ENCODE measurements around the gene NKX1-1. TPM values are rescaled to one million over a fixed set of nuclear protein-coding genes. Genes with fewer than 3 reads are reported as not detected.

NKX1-1 gene
- total and polyA plus RNA-seq, 2 of the 8 experiments (the other 6 are each of a cell fraction or from before 2014, with no cell fraction given): not detected

DNA sequence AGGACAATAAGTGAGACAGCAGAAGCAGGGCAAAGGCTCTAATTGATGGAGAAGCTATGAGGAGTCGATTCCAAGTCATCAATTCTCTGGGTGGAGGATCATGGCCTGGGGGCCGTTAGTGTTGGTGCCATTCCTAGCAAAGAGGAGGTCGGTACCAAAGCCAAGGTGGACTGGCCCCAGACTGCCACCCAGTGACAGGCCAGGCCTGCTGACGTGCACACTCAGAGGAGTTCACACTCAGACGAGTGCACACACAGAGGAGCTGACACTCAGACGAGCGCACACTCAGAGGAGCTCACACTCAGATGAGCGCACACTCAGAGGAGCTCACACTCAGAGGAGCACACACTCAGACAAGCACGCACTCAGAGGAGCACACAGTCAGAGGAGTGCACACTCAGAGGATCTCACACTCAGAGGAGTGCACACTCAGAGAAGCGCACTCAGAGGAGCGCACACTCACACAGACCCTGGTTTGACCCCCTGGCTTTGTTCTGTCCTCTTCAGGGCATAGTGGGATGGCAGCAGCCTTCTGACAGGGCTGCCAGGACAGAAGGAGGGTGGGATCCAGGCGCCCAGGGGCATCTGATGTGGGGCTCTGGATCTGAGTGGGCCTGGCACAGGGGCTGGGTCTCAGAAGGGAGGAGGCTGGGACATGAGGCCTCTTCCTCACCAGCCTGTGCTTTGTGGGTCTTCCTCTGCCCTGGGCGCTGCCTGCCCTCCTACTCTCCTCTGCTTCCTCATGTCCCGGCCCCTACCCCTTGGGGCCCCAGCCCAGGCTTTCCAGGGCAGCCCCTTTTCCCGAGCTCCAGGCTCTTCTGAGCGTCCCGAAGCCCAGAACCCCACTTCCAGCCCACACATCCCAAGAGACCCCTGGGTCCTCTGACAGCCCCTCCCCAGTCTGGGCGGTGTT is 41.7 kb upstream of the NKX1-1 start:
- peaks cover 0 to 2% of the 10 kb centered on the region in 2 experiments; a peak in 1 of 4 replicates for H3K9me3 ChIP-seq (ENCODE audit: insufficient read depth in 2 of 2, low read depth in 1 of 2, low read length in 1 of 2)
- ChIA-PET CTCF (ENCODE audit: partially characterized antibody) (no interaction called here), POLR2A (ENCODE audit: partially characterized antibody) (no interaction called here)
- H3K4me2 ChIP-seq (ENCODE audit: insufficient read depth in 1 of 2, low read depth in 2 of 2, low read length in 2 of 2): no peak overlapping the region
- H4K5ac ChIP-seq (ENCODE audit: insufficient read length, low read depth, low read length): no peak overlapping the region
- H3K4me3 ChIP-seq (ENCODE audit: extremely low read depth in 1 of 4, insufficient read depth in 2 of 4, low read depth in 3 of 4, low read length in 4 of 4): no peak overlapping the region
- no peak overlapping the region for H3K18ac ChIP-seq (ENCODE audit: extremely low read depth, low read length)
- H3K36me3 ChIP-seq (ENCODE audit: control insufficient read depth in 2 of 4, insufficient read depth in 4 of 4, low read length in 3 of 4): no peaks in the 10 kb centered on the region
- H2BK5ac ChIP-seq (ENCODE audit: low read depth, low read length): no peak overlapping the region; the same call in 1 of the 2 replicates
- no peak overlapping the region for H3K27ac ChIP-seq (ENCODE audit: low read depth, low read length)
- peaks cover 8% of the 10 kb centered on the region; the same call in 1 of the 2 replicates for H3K23me2 ChIP-seq (ENCODE audit: low read depth, low read length)
- no peak overlapping the region for H2AFZ ChIP-seq (ENCODE audit: low read length)
- 85% methylated on average over 18 of the region's 18 CpGs; no CpG with 5 or more reads in 1 of the 2 experiments for WGBS, 2 experiments (ENCODE audit: extremely low coverage in 1 of 2, insufficient coverage in 1 of 2, insufficient read length in 1 of 2, insufficient replicate concordance in 2 of 2, low coverage in 1 of 2, low lambda C conversion rate in 2 of 2, missing lambda C conversion rate in 1 of 2)
- DNase-seq (ENCODE audit: low read depth in 1 of 2, low spot score in 2 of 2) (no peak), FAIRE-seq (no peak)
- no peak overlapping the region for H3K56ac ChIP-seq (replicated peaks; ENCODE audit: insufficient read length, low read depth, low read length)
- no peak overlapping the region for H3K4ac ChIP-seq (replicated peaks; ENCODE audit: insufficient read length, low read depth, low read length)
- H2BK12ac ChIP-seq (ENCODE audit: low read depth, low read length): peak overlapping the region; percentile 75; the same call in 1 of the 2 replicates
- no peak overlapping the region for H3K9ac ChIP-seq (replicated peaks in 1 of 4; ENCODE audit: extremely low read depth in 1 of 4, low read depth in 3 of 4, low read length in 3 of 4)
- no peak overlapping the region for H2BK15ac ChIP-seq (ENCODE audit: low read length)
- H3K79me1 ChIP-seq (ENCODE audit: low read depth, low read length): no peaks in the 10 kb centered on the region
- H3K27me3 ChIP-seq (replicated peaks in 1 of 4; ENCODE audit: control insufficient read depth in 3 of 4, extremely low read depth in 1 of 4, insufficient read depth in 3 of 4, low read length in 3 of 4): no peaks in the 10 kb centered on the region
- no peak overlapping the region for H3K23ac ChIP-seq (ENCODE audit: insufficient read length)
- peaks cover 0 to 7% of the 10 kb centered on the region in 2 experiments for H4K20me1 ChIP-seq (replicated peaks in 1 of 2; ENCODE audit: control insufficient read depth in 1 of 2, insufficient read depth in 2 of 2, low read length in 2 of 2)
- no peaks in the 10 kb centered on the region for H3K4me1 ChIP-seq (replicated peaks in 1 of 4; ENCODE audit: control insufficient read depth in 3 of 4, insufficient read depth in 4 of 4, low read length in 3 of 4)
- peak overlapping the region; percentile 35; the same call in 1 of the 2 replicates for H4K8ac ChIP-seq (ENCODE audit: extremely low read depth, insufficient read depth, low read length)
- no peak overlapping the region for H3K14ac ChIP-seq (ENCODE audit: insufficient read length)
- no peak overlapping the region for H2BK20ac ChIP-seq (ENCODE audit: low read length)
- no peaks in the 10 kb centered on the region for H3K79me2 ChIP-seq (ENCODE audit: control insufficient read depth in 1 of 2, insufficient read depth in 2 of 2, low read length in 2 of 2)
- no peak overlapping the region for H4K91ac ChIP-seq (replicated peaks; ENCODE audit: insufficient read length, low read length)
- no peak overlapping the region for H2AK5ac ChIP-seq (ENCODE audit: low read depth, low read length)
- no peak overlapping the region for H2BK120ac ChIP-seq (replicated peaks; ENCODE audit: low read depth, low read length)
- TF ChIP-seq GTF2F1 (IDR thresholded peaks at IDR 0.05; ENCODE audit: borderline replicate concordance, low read depth, low read length) (no peak), JUND (IDR thresholded peaks at IDR 0.05; ENCODE audit: low read length) (no peak), SIRT6 (IDR thresholded peaks at IDR 0.05; ENCODE audit: low read length) (peak; percentile 100), MAFK (IDR thresholded peaks at IDR 0.05; ENCODE audit: low read depth, low read length) (no peak), SIN3A (conservative IDR thresholded peaks at IDR 0.05 in 1 of 2, IDR thresholded peaks at IDR 0.05 in 1 of 2; ENCODE audit: low read depth in 1 of 2, low read length in 2 of 2) (no peak), CEBPB (IDR thresholded peaks at IDR 0.05; ENCODE audit: low read depth, low read length) (no peak), KDM5A (IDR thresholded peaks at IDR 0.05; ENCODE audit: low read length) (no peak), USF2 (IDR thresholded peaks at IDR 0.05; ENCODE audit: low read length) (no peak), EGR1 (IDR thresholded peaks at IDR 0.05; ENCODE audit: borderline replicate concordance, low read depth, low read length) (no peak), NRF1 (IDR thresholded peaks at IDR 0.05; ENCODE audit: low read depth, low read length) (no peak)
- TF ChIP-seq, protein P1, sequence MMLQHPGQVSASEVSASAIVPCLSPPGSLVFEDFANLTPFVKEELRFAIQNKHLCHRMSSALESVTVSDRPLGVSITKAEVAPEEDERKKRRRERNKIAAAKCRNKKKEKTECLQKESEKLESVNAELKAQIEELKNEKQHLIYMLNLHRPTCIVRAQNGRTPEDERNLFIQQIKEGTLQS (IDR thresholded peaks at IDR 0.05; ENCODE audit: insufficient read depth, low read depth, low read length): peak; percentile 84

Measured in H1 (cell line).